KMS-11 (cell line): ENCODE data around the gene GAK.
"Not testable (repeated sequence)": the region's sequence is repeated elsewhere in the genome, so short reads cannot be mapped to it uniquely, and the experiment has no call there.

Experiments used
- H2AFZ ChIP-seq: fragments of 200-600 bp; sonication (generic); 2 replicates; pipeline ENCODE4 v1.6.1; 2016; ENCODE audit warnings: antibody characterized with exemption, mixed run types, low read depth
- H3K27ac ChIP-seq: fragments of 200-600 bp; sonication (generic); 2 replicates; pipeline ENCODE4 v1.6.1; 2016; ENCODE audit warnings: mild to moderate bottlenecking, mixed run types
- H3K27me3 ChIP-seq: fragments of 200-600 bp; sonication (generic); 2 replicates; pipeline ENCODE4 v1.6.1; 2017; ENCODE audit warnings: mild to moderate bottlenecking, low read depth, mixed run types, moderate library complexity; ENCODE audit not compliant: insufficient read depth
- H3K36me3 ChIP-seq: fragments of 200-600 bp; sonication (generic); 2 replicates; pipeline ENCODE4 v1.6.1; 2017; ENCODE audit warnings: mild to moderate bottlenecking, mixed run types; ENCODE audit not compliant: insufficient read depth
- H3K4me1 ChIP-seq: fragments of 200-600 bp; sonication (generic); 2 replicates; pipeline ENCODE4 v1.6.1; 2016; ENCODE audit warnings: mild to moderate bottlenecking, low read depth, mixed run types; ENCODE audit not compliant: poor library complexity, severe bottlenecking
- H3K4me2 ChIP-seq: fragments of 200-600 bp; sonication (generic); 2 replicates; pipeline ENCODE4 v1.7.0; 2016; ENCODE audit warnings: mild to moderate bottlenecking, mixed run types
- H3K4me3 ChIP-seq: fragments of 200-600 bp; sonication (generic); IDR thresholded peaks from 2 replicates; pipeline ENCODE4 v1.6.1; 2017; ENCODE audit warnings: low read depth, low read length, mixed read lengths; ENCODE audit not compliant: insufficient read depth
- H3K79me2 ChIP-seq: fragments of 200-600 bp; sonication (generic); 2 replicates; pipeline ENCODE4 v1.6.1; 2016; ENCODE audit warnings: low read depth, mixed run types; ENCODE audit not compliant: insufficient read depth
- H3K9ac ChIP-seq: fragments of 200-600 bp; sonication (generic); 2 replicates; pipeline ENCODE4 v1.6.1; 2016; ENCODE audit warnings: mild to moderate bottlenecking, mixed run types
- H4K20me1 ChIP-seq: fragments of 200-600 bp; sonication (generic); 2 replicates; pipeline ENCODE4 v1.6.1; 2016; ENCODE audit warnings: mild to moderate bottlenecking, mixed run types; ENCODE audit not compliant: insufficient read depth
- TF ChIP-seq, protein P1 (sequence below): fragments of 200-600 bp; sonication (generic); conservative IDR thresholded peaks from 2 replicates; pipeline ENCODE4 v1.6.1; 2017; ENCODE audit warnings: low read depth, mild to moderate bottlenecking, antibody characterized with exemption, low read length, moderate library complexity, mixed read lengths

Gene GAK

DNA sequence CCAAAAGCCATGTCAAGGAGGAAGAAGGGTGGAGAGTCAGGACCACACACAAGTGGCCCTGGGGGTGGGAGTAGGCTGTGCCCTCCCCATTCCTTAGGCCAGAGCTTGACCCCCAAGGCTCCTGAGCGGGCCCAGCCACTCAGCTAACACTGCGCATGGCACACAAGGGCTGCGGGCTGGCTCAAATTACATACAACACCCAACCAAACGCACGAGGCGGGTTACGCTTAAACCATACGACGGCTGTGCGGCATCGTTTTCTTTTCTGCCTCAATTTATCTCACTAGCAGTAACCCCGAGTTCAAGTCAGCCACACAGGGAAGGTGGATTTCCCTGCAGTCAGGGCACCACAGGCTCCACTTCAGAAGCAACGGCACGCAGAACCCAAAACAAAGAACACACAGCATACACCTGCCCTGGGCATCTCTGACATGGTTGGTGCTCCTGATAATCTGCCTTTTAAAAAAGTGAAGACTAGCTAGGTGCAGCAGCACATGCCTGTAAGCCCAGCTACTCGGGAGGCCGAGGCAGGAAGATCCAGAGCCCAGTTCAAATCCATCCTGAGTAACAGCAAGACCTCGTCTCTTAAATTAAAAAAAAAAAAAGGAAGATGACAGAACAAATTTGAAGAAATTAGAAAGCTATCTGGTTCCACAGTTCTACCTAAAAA is 2.9 kb downstream of the GAK start:
- TF ChIP-seq, protein P1, sequence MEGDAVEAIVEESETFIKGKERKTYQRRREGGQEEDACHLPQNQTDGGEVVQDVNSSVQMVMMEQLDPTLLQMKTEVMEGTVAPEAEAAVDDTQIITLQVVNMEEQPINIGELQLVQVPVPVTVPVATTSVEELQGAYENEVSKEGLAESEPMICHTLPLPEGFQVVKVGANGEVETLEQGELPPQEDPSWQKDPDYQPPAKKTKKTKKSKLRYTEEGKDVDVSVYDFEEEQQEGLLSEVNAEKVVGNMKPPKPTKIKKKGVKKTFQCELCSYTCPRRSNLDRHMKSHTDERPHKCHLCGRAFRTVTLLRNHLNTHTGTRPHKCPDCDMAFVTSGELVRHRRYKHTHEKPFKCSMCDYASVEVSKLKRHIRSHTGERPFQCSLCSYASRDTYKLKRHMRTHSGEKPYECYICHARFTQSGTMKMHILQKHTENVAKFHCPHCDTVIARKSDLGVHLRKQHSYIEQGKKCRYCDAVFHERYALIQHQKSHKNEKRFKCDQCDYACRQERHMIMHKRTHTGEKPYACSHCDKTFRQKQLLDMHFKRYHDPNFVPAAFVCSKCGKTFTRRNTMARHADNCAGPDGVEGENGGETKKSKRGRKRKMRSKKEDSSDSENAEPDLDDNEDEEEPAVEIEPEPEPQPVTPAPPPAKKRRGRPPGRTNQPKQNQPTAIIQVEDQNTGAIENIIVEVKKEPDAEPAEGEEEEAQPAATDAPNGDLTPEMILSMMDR, result no peak
- no peak overlapping the region for H3K27ac ChIP-seq
- no peaks in the 10 kb centered on the region for H4K20me1 ChIP-seq
- no peaks in the 10 kb centered on the region for H3K36me3 ChIP-seq
- no peak overlapping the region for H3K9ac ChIP-seq
- no peak overlapping the region for H2AFZ ChIP-seq
- no peak overlapping the region for H3K4me3 ChIP-seq
- H3K27me3 ChIP-seq, result no peaks in the 10 kb centered on the region
- H3K79me2 ChIP-seq, result peaks cover 56% of the 10 kb centered on the region
- no peak overlapping the region for H3K4me2 ChIP-seq
- peaks cover 11% of the 10 kb centered on the region for H3K4me1 ChIP-seq

DNA sequence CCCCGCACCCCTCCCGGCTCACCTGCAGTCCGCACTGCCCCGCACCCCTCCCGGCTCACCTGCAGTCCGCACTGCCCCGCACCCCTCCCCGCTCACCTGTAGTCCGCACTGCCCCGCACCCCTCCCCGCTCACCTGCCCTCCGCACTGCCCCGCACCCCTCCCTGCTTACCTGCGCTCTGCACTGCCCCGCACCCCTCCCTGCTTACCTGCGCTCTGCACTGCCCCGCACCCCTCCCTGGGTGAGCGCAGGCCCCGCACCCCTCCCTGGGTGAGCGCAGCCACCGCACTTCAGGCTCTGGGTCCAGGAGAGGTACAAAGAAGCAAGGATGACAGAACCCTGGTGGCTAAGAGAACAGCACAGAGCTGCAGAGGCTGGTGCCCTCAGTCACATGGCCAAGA is 4.5 kb downstream of the GAK start:
- not testable (repeated sequence) for H3K4me2 ChIP-seq, H2AFZ ChIP-seq, H3K27ac ChIP-seq, H3K27me3 ChIP-seq, H3K36me3 ChIP-seq, H3K4me3 ChIP-seq, H4K20me1 ChIP-seq, H3K9ac ChIP-seq
- H3K4me1 ChIP-seq, result peaks cover 11% of the 10 kb centered on the region
- H3K79me2 ChIP-seq, result peaks cover 66% of the 10 kb centered on the region

DNA sequence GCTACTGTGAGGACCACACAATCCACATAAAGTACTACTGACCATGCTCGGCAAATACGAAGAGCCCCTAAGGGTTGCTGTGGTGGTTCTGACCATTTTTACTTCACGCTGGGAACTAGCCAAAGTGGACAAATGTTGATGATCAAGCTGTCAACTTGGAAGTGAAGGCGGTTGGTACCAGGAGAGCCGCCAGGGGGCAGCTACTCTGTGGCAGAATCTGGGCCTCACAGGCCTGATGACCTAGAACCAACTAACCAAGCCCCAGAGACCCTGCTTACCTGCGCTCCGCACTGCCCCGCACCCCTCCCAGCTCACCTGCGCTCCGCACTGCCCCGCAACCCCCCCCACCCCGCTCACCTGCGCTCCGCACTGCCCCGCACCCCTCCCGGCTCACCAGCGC is 5.6 kb downstream of the GAK start:
- Histone ChIP-seq H3K79me2 (peaks cover 72% of the 10 kb centered on the region), H2AFZ (no peak overlapping the region), H3K9ac (no peak overlapping the region), H3K4me1 (peaks cover 11% of the 10 kb centered on the region), H4K20me1 (no peaks in the 10 kb centered on the region), H3K27me3 (no peaks in the 10 kb centered on the region), H3K4me3 (no peak overlapping the region), H3K36me3 (no peaks in the 10 kb centered on the region), H3K27ac (no peak overlapping the region), H3K4me2 (no peak overlapping the region)
- TF ChIP-seq, protein P1, result no peak

DNA sequence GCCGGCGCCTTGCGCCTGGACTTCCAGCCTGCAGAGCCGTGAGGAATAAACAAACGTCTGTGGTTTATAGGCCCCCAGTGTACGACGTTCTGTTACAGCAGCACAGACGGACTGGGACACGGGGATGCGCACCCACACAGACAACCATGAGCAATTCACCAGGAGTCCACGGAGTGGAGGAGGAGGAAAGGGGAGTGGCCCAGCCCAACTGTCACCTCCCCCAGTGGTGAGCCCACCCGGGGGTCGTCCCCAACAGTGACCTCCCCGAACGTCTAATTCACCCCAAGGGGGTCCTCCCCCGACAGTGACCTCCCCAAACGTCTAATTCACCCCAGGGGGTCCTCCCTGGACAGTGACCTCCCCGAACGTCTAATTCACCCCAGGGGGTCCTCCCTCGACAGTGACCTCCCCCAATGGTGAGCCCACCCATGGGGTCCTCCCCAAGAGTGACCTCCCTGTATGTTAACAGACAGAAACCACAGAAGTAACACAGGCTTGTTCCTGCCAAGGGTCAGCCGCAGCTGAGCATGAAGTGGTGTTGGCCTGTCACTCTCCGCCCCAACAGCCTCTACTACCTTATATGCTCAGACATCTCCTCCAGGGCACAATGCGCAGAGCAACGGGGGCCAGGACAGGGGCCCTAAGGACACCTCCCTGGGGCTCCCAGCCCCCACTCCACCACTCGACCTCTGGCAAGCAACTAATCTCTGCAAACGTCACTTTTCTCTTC is 6.2 kb downstream of the GAK start:
- Histone ChIP-seq H3K4me1 (peaks cover 11% of the 10 kb centered on the region), H3K9ac (no peak overlapping the region), H4K20me1 (no peaks in the 10 kb centered on the region), H3K79me2 (peaks cover 72% of the 10 kb centered on the region), H2AFZ (no peak overlapping the region), H3K36me3 (no peaks in the 10 kb centered on the region), H3K27me3 (no peaks in the 10 kb centered on the region), H3K27ac (no peak overlapping the region), H3K4me3 (no peak overlapping the region), H3K4me2 (no peak overlapping the region)
- TF ChIP-seq, protein P1, result no peak

DNA sequence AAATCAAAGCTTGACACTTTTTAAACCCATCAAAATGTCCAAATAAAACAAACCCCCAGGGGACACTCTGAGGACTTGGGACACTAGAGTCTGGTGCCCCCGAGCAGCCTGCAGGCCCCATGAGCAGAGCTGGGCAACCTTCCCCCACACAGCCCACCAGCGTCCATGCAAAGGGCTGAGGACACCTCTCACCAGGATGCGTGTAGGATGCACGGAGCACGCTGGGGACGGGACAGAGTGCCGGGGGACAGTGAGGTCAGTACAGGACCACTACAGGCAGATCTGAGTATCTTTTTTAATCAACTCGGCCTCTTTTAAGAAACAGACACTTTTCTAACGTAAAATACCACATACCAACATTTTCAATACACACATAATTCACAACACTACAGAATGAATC is 6.9 kb downstream of the GAK start:
- Histone ChIP-seq H3K27me3 (no peaks in the 10 kb centered on the region), H3K4me2 (no peak overlapping the region), H2AFZ (no peak overlapping the region), H3K4me3 (no peak overlapping the region), H3K4me1 (peaks cover 5% of the 10 kb centered on the region), H4K20me1 (no peaks in the 10 kb centered on the region), H3K79me2 (peaks cover 67% of the 10 kb centered on the region), H3K9ac (no peak overlapping the region), H3K36me3 (no peaks in the 10 kb centered on the region), H3K27ac (no peak overlapping the region)
- TF ChIP-seq, protein P1, result no peak
